Measurements from ENCODE around the gene TREX2.

Gene TREX2

DNA sequence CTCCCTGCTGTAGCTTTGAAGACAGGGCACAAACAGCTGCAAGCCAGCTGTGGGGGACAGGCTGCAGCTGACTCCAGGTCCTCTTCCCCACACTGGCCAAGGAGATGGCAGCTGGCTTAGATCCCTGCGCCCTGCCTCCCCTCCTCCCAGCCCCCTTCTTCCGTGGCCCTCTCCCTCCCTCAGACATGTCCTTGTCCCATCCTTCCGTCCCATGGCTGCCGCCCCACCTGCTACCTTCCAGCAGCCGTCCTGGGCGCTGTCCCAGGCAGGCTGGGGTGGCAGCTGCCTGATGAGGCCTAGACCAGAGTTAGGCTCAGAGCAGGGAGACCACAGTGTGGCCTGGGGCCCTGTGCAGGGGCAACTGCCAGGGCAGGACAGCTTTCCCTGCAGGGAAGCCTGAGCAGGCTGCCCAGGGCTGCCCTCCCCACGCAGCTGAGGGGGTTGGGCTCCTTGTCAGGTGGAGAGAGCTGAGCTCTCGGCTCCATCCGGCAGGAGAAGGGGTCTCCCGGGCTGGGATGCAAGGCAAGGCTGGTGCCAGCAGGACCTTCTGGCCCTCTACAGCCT lies 45.6 kb upstream of the TREX2 start:
- Histone ChIP-seq H3K4me3 (replicated peaks; ENCODE audit: insufficient read depth, low read length) (no peak overlapping the region), H3K27ac (replicated peaks) (no peak overlapping the region), H3K27me3 (ENCODE audit: insufficient read depth, poor library complexity, severe bottlenecking) (no peaks in the 10 kb centered on the region)
- DNase-seq (ENCODE audit: low read depth in 1 of 2, low spot score in 1 of 2): no peak
- TF ChIP-seq SPI1 (IDR thresholded peaks at IDR 0.05; ENCODE audit: borderline replicate concordance, low read depth) (no peak), POLR2AphosphoS5 (IDR thresholded peaks at IDR 0.05; ENCODE audit: low read depth) (no peak), GABPA (IDR thresholded peaks at IDR 0.05; ENCODE audit: low read depth) (no peak)
- TF ChIP-seq, protein P1, sequence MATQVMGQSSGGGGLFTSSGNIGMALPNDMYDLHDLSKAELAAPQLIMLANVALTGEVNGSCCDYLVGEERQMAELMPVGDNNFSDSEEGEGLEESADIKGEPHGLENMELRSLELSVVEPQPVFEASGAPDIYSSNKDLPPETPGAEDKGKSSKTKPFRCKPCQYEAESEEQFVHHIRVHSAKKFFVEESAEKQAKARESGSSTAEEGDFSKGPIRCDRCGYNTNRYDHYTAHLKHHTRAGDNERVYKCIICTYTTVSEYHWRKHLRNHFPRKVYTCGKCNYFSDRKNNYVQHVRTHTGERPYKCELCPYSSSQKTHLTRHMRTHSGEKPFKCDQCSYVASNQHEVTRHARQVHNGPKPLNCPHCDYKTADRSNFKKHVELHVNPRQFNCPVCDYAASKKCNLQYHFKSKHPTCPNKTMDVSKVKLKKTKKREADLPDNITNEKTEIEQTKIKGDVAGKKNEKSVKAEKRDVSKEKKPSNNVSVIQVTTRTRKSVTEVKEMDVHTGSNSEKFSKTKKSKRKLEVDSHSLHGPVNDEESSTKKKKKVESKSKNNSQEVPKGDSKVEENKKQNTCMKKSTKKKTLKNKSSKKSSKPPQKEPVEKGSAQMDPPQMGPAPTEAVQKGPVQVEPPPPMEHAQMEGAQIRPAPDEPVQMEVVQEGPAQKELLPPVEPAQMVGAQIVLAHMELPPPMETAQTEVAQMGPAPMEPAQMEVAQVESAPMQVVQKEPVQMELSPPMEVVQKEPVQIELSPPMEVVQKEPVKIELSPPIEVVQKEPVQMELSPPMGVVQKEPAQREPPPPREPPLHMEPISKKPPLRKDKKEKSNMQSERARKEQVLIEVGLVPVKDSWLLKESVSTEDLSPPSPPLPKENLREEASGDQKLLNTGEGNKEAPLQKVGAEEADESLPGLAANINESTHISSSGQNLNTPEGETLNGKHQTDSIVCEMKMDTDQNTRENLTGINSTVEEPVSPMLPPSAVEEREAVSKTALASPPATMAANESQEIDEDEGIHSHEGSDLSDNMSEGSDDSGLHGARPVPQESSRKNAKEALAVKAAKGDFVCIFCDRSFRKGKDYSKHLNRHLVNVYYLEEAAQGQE (IDR thresholded peaks at IDR 0.05; ENCODE audit: insufficient replicate concordance, low read depth): no peak
- TF ChIP-seq, protein P2, sequence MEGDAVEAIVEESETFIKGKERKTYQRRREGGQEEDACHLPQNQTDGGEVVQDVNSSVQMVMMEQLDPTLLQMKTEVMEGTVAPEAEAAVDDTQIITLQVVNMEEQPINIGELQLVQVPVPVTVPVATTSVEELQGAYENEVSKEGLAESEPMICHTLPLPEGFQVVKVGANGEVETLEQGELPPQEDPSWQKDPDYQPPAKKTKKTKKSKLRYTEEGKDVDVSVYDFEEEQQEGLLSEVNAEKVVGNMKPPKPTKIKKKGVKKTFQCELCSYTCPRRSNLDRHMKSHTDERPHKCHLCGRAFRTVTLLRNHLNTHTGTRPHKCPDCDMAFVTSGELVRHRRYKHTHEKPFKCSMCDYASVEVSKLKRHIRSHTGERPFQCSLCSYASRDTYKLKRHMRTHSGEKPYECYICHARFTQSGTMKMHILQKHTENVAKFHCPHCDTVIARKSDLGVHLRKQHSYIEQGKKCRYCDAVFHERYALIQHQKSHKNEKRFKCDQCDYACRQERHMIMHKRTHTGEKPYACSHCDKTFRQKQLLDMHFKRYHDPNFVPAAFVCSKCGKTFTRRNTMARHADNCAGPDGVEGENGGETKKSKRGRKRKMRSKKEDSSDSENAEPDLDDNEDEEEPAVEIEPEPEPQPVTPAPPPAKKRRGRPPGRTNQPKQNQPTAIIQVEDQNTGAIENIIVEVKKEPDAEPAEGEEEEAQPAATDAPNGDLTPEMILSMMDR (IDR thresholded peaks at IDR 0.05; ENCODE audit: insufficient read depth, low read length): no peak

DNA sequence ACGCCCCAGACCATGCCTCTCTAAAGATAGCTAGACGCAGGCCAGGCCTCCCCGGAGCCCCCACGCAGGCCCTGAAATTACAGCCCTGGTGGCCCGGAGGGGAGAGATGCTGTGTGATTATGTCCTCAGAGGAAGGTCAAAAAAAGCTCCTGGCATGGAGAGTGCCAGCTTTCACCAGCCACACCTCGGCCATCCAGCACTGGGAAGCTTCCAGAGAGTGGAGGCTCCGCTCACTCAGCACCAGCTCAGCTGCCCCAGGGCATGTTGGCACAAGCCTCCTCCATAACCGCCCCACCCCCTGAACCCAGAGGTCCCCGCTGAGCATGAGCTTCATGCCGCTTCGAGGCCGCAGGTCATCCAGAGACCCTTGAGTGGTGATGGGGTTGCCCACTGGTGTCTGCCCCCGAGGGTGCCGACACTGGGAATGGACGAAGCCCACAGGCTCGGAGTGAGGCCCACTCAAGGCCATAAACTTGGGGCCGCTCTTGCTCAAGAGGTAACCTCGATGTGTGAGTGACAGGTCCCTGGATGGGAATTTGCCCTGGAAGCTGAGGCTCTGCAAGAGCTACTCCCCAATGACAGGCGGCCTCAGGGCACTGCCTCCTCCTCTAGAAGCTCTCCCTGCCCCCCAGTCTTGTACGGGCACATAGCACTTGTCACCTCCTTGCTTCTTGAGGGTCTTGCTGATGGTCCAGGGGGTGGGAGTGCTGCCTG lies 44.5 kb upstream of the TREX2 start:
- Histone ChIP-seq H3K27ac (replicated peaks) (no peak overlapping the region), H3K4me3 (replicated peaks; ENCODE audit: insufficient read depth, low read length) (no peak overlapping the region), H3K27me3 (ENCODE audit: insufficient read depth, poor library complexity, severe bottlenecking) (no peaks in the 10 kb centered on the region)
- TF ChIP-seq, protein P1 (IDR thresholded peaks at IDR 0.05; ENCODE audit: insufficient replicate concordance, low read depth): no peak
- TF ChIP-seq GABPA (IDR thresholded peaks at IDR 0.05; ENCODE audit: low read depth): no peak
- TF ChIP-seq SPI1 (IDR thresholded peaks at IDR 0.05; ENCODE audit: borderline replicate concordance, low read depth): no peak
- TF ChIP-seq, protein P2 (IDR thresholded peaks at IDR 0.05; ENCODE audit: insufficient read depth, low read length): no peak
- TF ChIP-seq POLR2AphosphoS5 (IDR thresholded peaks at IDR 0.05; ENCODE audit: low read depth): no peak
- no peak for DNase-seq (ENCODE audit: low read depth in 1 of 2, low spot score in 1 of 2)

DNA sequence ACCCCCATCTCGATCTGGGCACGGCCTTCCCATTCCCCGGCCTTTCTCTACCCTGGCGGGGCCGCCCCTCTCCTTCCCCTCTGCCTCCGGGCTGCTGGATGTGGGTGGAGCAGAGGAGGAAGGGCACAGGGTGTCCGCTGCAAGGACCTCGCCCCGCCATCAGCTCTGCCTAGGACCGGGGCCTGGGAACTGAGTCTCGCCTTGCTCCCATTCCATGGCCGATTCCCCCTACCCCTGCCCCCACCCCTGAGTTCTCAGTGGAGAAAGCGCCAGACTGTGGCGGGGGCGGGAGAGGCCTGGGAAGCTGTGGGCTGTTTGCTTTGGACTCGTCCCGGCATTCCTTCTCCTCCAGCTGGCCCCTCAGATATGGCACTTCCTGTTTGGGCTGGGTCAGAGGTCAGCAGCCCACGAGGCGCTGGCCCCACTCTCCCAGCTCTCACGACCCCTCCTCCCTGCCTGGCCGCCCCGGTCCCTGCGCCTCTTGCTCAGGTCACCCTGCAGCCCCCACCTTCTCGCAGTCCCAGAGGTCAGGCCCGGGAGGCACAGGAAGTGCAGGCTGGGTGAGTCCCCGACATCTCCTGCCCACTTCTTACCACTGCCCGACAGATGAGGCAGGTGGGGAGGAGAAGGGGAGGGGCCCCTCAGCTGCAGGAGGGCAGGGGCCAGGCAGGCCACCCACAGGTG lies 42.5 kb upstream of the TREX2 start:
- no peak for DNase-seq (ENCODE audit: low read depth in 1 of 2, low spot score in 1 of 2)
- Histone ChIP-seq H3K4me3 (replicated peaks; ENCODE audit: insufficient read depth, low read length) (no peak overlapping the region), H3K27me3 (ENCODE audit: insufficient read depth, poor library complexity, severe bottlenecking) (no peaks in the 10 kb centered on the region), H3K27ac (replicated peaks) (no peak overlapping the region)
- TF ChIP-seq, protein P1 (IDR thresholded peaks at IDR 0.05; ENCODE audit: insufficient replicate concordance, low read depth): no peak
- TF ChIP-seq GABPA (IDR thresholded peaks at IDR 0.05; ENCODE audit: low read depth): no peak

Measured in HL-60 (cell line).